IgD-negative memory B cell (primary cell): ENCODE results near the gene ZNF32. TPM values are rescaled to one million over a fixed set of nuclear protein-coding genes. Genes with fewer than 3 reads are reported as not detected.

Experiments used
- H3K27ac Mint-ChIP-seq, 3 donors: one replicate each; pipeline ENCODE4 v1.8.0; 2020 to 2022; ENCODE audit warnings: mild to moderate bottlenecking in 3 of 3, mixed read lengths in 3 of 3, moderate library complexity in 1 of 3
- H3K27me3 Mint-ChIP-seq: one replicate; pipeline ENCODE4 v1.8.0; 2021; ENCODE audit warnings: mixed read lengths
- H3K36me3 Mint-ChIP-seq: one replicate; pipeline ENCODE4 v1.8.0; 2020; ENCODE audit warnings: mild to moderate bottlenecking, mixed read lengths
- H3K4me1 Mint-ChIP-seq, 3 donors: one replicate each; pipeline ENCODE4 v1.8.0; 2020 to 2022; ENCODE audit warnings: mixed read lengths in 3 of 3, mild to moderate bottlenecking in 1 of 3
- H3K4me3 Mint-ChIP-seq, 4 donors: one replicate each; pipeline ENCODE4 v1.8.0; 2020 to 2022; ENCODE audit warnings: mild to moderate bottlenecking in 4 of 4, mixed read lengths in 4 of 4, moderate library complexity in 3 of 4
- H3K9me3 Mint-ChIP-seq, 3 donors: one replicate each; pipeline ENCODE4 v1.8.0; 2020 to 2021; ENCODE audit warnings: mixed read lengths in 3 of 3, mild to moderate bottlenecking in 1 of 3
- polyA plus RNA-seq: library from polyadenylated mRNA; unstranded; fragments of 300-500 nt; fragmentation: Illumina TruSeq; gene quantifications from one replicate; pipeline ENCODE4 v1.2.3, GENCODE V29; 2021

Gene ZNF32
- 62.2 TPM for polyA plus RNA-seq

- Mint-ChIP-seq H3K4me1 (peaks cover 5 to 9% (median 7%) of the 10 kb centered on the region in 3 donors), H3K27me3 (peaks cover 1% of the 10 kb centered on the region), H3K4me3 (peak within 1 kb of the TSS; percentile 91 to 99 (median 98)), H3K27ac (peak within 1 kb of the TSS; percentile 68 to 97 (median 81)), H3K9me3 (peaks cover 5 to 13% (median 11%) of the 10 kb centered on the region in 3 donors), H3K36me3 (peaks cover 13% of the 10 kb centered on the region)
These were observed at the start of gene ZNF32 for GRCh38 chr10:43648398-43649184. Gene ZNF32 (minus strand): TSS chr10:43648881. CDS start chr10:43646133, 2,748 bp downstream.

DNA sequence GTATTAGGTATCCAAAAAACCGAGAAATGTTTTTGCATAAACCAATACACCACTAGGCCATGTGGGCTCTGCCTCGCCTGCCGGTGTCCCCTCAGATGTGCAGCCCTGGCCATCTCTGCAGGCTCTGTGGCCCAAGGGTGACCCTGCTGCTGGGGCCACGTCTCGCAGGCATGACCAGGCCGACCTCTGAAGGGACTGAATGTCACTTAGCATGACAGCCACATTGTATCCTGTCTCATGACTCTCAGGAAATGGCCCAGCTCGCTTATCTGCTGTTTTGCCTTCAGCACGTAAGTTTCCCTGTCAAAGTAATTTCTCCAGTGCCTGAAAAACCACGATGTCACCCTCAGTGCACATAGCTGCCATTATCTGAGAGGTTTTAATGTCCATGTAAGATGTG, 49.5 kb upstream of the ZNF32 start:
- Mint-ChIP-seq H3K27ac (no peak overlapping the region), H3K4me1 (peaks cover 0 to 1% (median 0%) of the 10 kb centered on the region in 3 donors), H3K36me3 (no peaks in the 10 kb centered on the region), H3K27me3 (peaks cover 12% of the 10 kb centered on the region), H3K9me3 (no peaks in the 10 kb centered on the region), H3K4me3 (no peak overlapping the region)

- Mint-ChIP-seq H3K4me1 (peaks cover 0 to 3% (median 0%) of the 10 kb centered on the region in 3 donors), H3K27ac (no peak overlapping the region), H3K27me3 (peaks cover 14% of the 10 kb centered on the region), H3K4me3 (no peak overlapping the region), H3K36me3 (no peaks in the 10 kb centered on the region), H3K9me3 (no peaks in the 10 kb centered on the region)
These were observed 48.3 kb upstream of the ZNF32 start for GRCh38 chr10:43696909-43697483.

DNA sequence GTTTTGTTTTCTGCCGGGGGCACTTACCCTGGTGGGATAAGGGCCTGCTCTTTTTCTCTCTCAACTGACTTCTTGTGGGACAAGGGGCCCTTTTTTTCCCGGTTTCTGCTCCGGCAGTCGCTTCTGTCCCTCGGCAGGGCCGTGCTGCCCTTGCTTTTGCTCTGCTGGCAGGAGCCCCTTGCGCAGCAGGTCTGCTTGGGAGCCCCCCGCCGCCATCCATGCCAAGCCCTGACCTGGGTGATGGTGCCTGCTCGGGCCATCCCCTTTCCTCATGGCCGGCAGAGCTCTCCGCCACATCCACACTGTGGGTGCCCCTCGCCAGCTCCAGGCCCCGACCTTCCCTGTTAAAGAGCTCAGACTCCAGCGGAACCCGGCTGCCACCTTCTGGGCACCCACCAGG, 47.0 kb upstream of the ZNF32 start:
- Mint-ChIP-seq H3K9me3 (no peaks in the 10 kb centered on the region), H3K27me3 (peaks cover 15% of the 10 kb centered on the region), H3K36me3 (no peaks in the 10 kb centered on the region), H3K4me1 (peaks cover 0 to 3% (median 0%) of the 10 kb centered on the region in 3 donors), H3K4me3 (no peak overlapping the region), H3K27ac (no peak overlapping the region)

DNA sequence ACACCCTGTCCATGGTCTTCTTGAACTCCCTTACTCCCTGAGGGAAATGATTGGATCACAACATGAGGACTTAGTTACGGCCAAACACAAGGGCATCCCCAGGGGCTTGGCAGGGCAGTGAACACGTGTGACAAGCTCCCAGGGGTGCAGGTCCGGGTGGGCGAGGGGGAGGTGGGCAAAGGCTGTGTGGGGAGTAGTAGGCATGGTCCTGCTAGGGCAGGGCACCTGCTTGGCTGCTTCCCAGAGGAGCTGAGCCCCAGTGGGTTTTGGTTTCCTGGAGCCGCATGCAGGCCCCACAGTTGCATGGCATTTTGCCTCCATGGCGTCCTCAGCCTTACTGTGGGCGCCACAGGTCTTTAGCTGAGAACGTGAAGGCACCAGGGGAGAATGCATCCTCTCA, 46.6 kb upstream of the ZNF32 start:
- Mint-ChIP-seq H3K27ac (no peak overlapping the region), H3K9me3 (no peaks in the 10 kb centered on the region), H3K4me1 (peaks cover 0 to 3% (median under 1%) of the 10 kb centered on the region in 3 donors), H3K27me3 (peaks cover 16% of the 10 kb centered on the region), H3K36me3 (no peaks in the 10 kb centered on the region), H3K4me3 (no peak overlapping the region)

DNA sequence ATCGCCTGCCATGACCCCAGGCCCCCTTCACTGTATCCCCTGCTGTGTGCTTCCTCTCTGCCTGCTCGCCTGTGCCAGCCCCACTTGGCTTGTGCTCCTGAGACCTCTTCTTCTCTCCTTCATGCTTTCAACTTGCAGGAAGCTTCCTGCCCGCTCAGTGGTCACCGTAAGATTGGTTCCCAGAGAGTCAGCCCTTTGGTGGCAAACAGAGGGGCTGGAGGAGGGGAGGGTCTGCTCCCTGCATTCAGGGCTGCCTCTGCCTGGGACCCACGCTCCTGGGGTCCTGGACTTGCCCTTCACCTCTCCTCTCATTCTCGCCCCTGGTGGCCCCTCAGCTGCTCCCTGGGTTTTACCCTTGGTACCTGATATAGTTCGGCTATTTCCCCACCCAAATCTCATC, 45.8 kb upstream of the ZNF32 start:
- H3K27ac Mint-ChIP-seq = no peak overlapping the region
- H3K4me3 Mint-ChIP-seq = no peak overlapping the region
- no peaks in the 10 kb centered on the region for H3K36me3 Mint-ChIP-seq
- H3K9me3 Mint-ChIP-seq = no peaks in the 10 kb centered on the region
- H3K4me1 Mint-ChIP-seq = peaks cover 0 to 6% (median 3%) of the 10 kb centered on the region in 3 donors
- H3K27me3 Mint-ChIP-seq = peaks cover 22% of the 10 kb centered on the region

DNA sequence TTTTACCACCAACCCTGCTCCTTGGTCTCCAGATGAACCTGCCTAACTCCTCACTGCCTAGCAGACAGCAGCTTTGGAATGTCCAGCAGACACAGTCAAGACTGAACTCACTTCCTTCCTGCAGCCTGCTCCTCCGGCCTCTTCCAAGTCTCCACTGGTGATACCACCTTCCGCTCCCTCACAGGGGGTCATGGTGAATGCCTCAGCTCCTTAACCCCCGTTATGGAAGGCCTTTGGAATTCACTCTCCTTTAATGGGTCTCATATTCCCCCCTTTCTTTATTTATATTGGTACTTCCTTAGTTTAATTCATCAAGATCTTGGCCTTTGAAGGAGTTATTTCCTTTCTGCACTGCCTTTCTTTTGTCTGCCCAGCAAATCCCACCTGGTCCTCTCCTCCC, 44.9 kb upstream of the ZNF32 start:
- Mint-ChIP-seq H3K36me3 (no peaks in the 10 kb centered on the region), H3K27me3 (peaks cover 24% of the 10 kb centered on the region), H3K9me3 (no peaks in the 10 kb centered on the region), H3K4me3 (no peak overlapping the region), H3K4me1 (peaks cover 0 to 6% (median 3%) of the 10 kb centered on the region in 3 donors), H3K27ac (no peak overlapping the region)

DNA sequence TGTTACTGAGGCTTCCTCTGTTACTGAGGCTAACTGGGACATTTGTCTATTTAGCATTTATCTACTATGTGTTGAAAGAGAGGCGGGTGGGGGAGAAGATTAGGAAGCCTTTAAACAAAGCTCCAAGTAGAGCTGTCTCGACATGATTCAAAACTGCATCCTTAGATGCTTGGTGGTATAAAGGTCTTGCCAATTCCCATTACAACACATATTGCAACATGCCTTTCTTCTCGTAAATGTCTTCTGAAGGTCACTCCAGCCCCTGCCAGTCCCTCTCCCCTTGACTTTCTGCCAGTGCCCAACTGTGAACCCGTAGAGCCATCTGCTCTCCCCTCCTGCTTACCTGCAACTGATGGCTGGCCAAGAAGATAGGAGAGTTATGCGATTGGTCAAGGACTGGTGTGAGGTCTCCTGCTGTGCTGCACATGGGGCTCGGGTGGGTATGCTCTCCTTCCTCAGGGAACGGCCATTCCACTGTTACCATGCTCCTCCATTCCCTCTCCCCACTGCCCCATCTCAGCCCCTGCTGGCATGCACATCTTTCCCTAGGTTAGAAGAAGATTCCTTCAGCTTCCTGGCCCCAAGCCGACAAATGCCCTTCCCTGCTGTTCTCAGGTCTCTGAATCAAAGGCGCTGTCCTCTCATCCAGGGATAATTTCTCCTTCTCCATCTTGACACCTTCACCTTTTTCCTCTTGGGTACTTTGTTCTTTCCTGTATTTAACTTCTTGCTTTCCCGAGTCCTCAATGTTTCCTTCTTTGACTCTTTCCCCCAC, 43.6 kb upstream of the ZNF32 start:
- Mint-ChIP-seq H3K36me3 (no peaks in the 10 kb centered on the region), H3K4me1 (peaks cover 0 to 6% (median 3%) of the 10 kb centered on the region in 3 donors), H3K27ac (no peak overlapping the region), H3K9me3 (no peaks in the 10 kb centered on the region), H3K4me3 (no peak overlapping the region), H3K27me3 (peaks cover 28% of the 10 kb centered on the region)

DNA sequence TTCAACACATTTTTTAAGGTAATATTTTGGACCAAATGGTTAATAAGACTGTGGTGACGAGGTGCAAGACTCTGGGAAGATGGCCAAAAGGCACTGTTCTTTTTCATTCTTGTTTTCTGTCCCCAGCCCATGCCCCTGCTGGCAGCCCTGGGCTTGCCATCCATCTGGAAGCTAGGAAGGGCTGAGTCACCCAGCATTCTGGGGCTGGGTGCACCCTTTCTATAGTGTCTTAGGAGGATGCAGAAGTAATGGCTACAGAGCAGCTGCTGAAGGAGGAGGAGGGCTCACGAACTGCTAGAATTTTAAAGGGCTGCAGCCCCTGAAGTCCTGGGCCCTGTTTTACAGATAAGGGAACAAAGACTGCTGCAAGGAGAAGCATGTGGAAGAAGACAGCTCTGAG, 42.8 kb upstream of the ZNF32 start:
- peaks cover 0 to 6% (median 3%) of the 10 kb centered on the region in 3 donors for H3K4me1 Mint-ChIP-seq
- no peak overlapping the region for H3K4me3 Mint-ChIP-seq
- H3K9me3 Mint-ChIP-seq = no peaks in the 10 kb centered on the region
- peaks cover 29% of the 10 kb centered on the region for H3K27me3 Mint-ChIP-seq
- H3K36me3 Mint-ChIP-seq = no peaks in the 10 kb centered on the region
- H3K27ac Mint-ChIP-seq = no peak overlapping the region

- H3K9me3 Mint-ChIP-seq = no peaks in the 10 kb centered on the region
- H3K27me3 Mint-ChIP-seq = peaks cover 31% of the 10 kb centered on the region
- peaks cover 0 to 6% (median 3%) of the 10 kb centered on the region in 3 donors for H3K4me1 Mint-ChIP-seq
- no peak overlapping the region for H3K27ac Mint-ChIP-seq
- no peaks in the 10 kb centered on the region for H3K36me3 Mint-ChIP-seq
- peak overlapping the region; percentile 66 to 88 (median 81) for H3K4me3 Mint-ChIP-seq
These were observed 41.5 kb upstream of the ZNF32 start for GRCh38 chr10:43689955-43690771.

DNA sequence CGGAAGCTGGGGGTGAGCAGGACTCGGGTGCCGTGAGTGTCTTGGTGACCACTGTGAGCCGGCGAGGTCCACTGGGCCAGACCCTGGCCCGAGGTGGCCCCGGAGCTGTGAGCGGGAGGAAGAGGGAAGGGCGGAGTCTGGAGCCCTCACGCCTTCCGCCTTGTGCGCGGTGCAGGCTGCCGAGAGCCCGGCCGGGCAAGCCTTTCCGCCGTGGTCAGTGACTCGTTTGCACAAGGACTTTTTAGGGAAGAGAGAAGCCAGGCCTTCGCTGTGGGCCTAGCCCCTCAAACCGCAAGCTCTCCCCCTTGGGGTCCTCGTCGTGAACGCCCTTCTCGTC, 40.9 kb upstream of the ZNF32 start:
- Mint-ChIP-seq H3K27ac (no peak overlapping the region), H3K27me3 (peaks cover 28% of the 10 kb centered on the region), H3K4me3 (peak overlapping the region; percentile 66 to 88 (median 81)), H3K9me3 (no peaks in the 10 kb centered on the region), H3K4me1 (peaks cover 0 to 6% (median 3%) of the 10 kb centered on the region in 3 donors), H3K36me3 (no peaks in the 10 kb centered on the region)

GRCh38 chr10:43689007-43689491, 40.4 kb upstream of the ZNF32 start:
- H3K9me3 Mint-ChIP-seq = no peaks in the 10 kb centered on the region

DNA sequence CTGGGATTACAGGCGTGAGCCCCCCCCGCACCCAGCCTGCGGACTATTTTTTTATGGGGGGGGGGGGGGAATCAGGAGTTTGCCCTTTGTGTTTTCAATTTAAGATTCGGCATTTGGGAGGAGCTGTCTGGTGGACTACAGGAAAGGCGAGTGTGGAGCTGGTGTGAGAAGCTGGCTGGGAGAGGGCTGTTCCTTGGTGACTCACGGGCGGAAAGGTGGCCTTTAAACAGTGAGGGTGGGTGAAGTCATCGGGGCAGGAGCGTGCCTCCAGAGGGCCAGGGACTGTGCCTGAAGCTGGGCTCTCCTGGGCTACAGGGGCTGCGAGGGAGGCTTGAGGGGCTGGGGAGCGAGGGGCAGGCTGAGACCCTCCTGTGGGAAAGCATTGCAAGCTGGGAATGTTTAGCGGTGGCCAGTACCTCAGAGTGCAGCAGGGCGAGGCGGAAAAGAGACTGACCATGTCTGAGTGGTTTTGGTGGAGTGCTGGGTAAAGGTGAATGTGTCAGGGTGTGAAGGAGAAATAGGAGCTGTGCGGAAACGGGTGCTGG, 39.7 kb upstream of the ZNF32 start:
- H3K27me3 Mint-ChIP-seq = peaks cover 27% of the 10 kb centered on the region
- H3K36me3 Mint-ChIP-seq = no peaks in the 10 kb centered on the region
- H3K4me3 Mint-ChIP-seq = peak overlapping the region in 3 of 4 donors; percentile 60 to 88 (median 86)
- peak overlapping the region in 1 of 3 donors; percentile 92 for H3K27ac Mint-ChIP-seq
- no peaks in the 10 kb centered on the region for H3K9me3 Mint-ChIP-seq
- H3K4me1 Mint-ChIP-seq = peaks cover 0 to 6% (median 3%) of the 10 kb centered on the region in 3 donors

More at GRCh38 chr10:43689007-43689491, 40.4 kb upstream of the ZNF32 start:
- no peaks in the 10 kb centered on the region for H3K36me3 Mint-ChIP-seq
- H3K27ac Mint-ChIP-seq = peak overlapping the region in 1 of 3 donors; percentile 92
- peaks cover 27% of the 10 kb centered on the region for H3K27me3 Mint-ChIP-seq
- peaks cover 0 to 6% (median 3%) of the 10 kb centered on the region in 3 donors for H3K4me1 Mint-ChIP-seq
- peak overlapping the region in 2 of 4 donors; percentile 33 to 65 for H3K4me3 Mint-ChIP-seq

DNA sequence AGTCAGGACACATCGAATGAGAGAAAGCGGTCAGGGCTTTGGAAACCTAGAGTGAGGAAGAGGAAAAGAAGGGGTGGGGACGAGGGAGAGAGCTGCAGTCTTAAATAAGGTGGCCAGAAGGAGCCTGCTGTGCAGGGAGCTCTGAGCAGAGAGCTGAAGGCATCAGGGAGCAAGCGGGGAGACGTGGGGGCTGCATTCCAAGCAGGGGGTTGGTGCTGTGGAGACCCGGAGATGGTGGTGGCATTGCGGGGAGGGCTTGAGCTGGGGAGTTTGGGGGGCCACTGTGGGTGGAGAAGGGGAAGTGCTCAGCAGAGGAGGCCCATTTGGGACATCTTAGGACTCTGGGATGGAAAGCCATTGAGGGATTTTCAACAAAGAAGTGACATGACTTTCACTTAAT, 38.7 kb upstream of the ZNF32 start:
- H3K4me1 Mint-ChIP-seq = peaks cover 0 to 5% (median 3%) of the 10 kb centered on the region in 3 donors
- no peaks in the 10 kb centered on the region for H3K9me3 Mint-ChIP-seq
- H3K36me3 Mint-ChIP-seq = no peaks in the 10 kb centered on the region
- no peak overlapping the region for H3K27ac Mint-ChIP-seq
- H3K4me3 Mint-ChIP-seq = peak overlapping the region in 2 of 4 donors; percentile 3 to 15
- H3K27me3 Mint-ChIP-seq = peaks cover 29% of the 10 kb centered on the region
